GM19193 (cell line): ENCODE measurements around the gene CCDC182.

Experiments used
- POLR2A ChIP-seq: IDR thresholded peaks from 4 replicates; pipeline ENCODE4 v1.6.1; 2011; ENCODE audit not compliant: insufficient read depth, insufficient read length; ENCODE audit errors: extremely low read depth

Gene CCDC182

DNA sequence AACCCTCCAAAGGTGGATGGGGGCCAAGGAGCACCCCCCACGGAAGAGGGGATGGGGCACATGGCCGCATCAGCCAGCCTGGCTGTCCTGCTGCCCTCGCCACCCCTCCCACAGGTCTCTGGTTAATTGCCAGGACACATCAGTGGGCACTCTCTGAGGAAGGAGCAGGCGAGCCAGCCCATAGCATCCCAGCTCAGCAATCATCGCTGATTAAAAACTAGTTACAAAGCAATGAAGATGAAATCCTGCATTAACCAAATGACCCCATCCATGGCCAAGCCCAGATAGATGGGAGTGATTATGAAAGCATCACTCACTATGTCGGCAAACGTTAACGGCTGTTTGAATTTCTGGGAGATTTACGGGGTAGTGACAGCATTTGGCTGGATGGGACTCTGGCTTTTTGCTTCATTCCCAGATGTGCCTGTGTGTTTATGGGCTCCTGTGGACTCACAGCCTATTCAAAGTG is 45.3 kb downstream of the CCDC182 start:
- no peak for TF ChIP-seq POLR2A

DNA sequence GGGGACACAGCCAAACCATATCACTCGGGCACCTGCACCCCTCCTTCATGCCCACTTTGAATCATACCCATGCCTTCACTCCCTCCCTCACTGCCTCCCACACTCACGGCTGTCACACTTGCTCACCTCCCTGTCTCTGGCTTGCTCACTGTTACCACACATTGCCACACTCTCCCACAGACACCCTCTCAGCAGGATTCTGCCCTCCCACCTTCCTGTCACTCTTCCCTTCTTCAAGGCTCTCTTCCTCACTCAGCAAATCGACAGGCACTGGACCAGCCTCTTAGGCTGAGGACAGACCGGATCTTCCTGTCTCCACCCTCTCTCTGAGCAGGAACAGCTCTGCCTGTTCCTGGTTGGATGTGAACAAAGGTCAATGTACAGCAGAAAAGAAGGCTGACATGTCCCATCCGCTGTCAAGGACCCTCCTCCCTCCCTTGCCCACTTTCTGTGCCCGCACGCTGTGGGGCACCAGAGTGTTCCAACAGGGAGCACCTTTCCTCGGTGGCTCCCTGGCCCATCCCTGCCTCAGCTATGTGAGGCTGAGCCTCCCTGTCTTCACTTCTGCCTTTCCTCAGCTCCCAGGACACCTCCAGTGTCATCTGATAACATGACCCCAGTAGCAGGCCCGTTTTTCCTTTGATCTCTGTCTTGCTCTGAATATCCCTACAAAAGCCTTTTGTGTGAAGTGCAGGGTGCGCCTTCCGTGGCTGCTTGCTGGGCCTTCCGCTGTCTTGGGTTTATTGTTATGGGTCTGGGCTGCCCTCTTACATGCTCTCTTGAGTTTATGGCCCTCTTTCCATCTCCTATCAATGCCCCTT is 47.0 kb downstream of the CCDC182 start:
- TF ChIP-seq POLR2A: no peak

DNA sequence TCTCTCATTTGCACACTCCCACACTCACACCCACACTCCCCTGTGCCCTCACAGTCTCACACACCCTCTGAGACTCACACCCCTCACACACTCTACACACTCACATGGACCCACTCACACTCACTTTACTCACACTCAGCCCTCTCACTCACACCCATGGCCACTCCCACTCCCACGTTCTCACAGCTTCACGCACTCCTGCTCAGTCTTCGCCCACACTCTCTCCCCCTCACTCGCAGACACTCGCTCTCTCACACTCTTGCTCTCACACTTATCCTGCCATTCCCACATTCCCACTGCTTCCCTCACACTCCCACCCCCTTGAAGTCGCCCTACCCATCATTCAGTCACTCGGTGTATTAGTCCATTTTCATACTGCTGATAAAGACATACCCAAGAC is 47.9 kb downstream of the CCDC182 start:
- TF ChIP-seq POLR2A: no peak

DNA sequence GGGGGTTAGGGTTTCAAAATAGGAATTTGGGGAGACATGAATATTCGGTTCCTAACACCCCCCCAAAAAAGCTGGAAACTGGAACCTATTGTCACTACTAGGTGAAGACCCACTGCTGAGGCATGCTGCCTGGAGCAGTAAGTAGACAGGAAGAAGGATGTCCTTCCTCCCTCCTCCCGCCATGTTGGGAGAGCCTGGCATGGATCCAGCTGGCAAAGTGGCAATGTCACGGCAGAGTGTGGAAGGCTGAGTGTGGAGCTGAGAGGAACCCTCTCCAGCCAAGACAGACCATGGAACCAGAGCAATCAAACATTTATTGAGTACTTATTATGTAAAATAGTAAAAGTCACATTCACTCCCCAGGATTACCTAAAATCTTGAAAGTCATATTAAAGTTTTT is 49.0 kb downstream of the CCDC182 start:
- TF ChIP-seq POLR2A: no peak
